Testis (tissue), 3 donors: ENCODE data around the gene NEUROD1. TPM values are rescaled to one million over a fixed set of nuclear protein-coding genes. Genes with fewer than 3 reads are reported as not detected.

Experiments
- DNase-seq: peaks from one replicate; pipeline ENCODE4 v3.0.0-alpha.2; 2019
- H3K27ac ChIP-seq, 2 donors: fragments of 200-600 bp; sonication (generic); one replicate each; pipeline ENCODE4 v1.5.1; 2019
- H3K27me3 ChIP-seq: fragments of 200-600 bp; sonication (generic); one replicate; pipeline ENCODE4 v1.5.1; 2019
- H3K36me3 ChIP-seq: fragments of 200-600 bp; sonication (generic); one replicate; pipeline ENCODE4 v1.5.1; 2017; ENCODE audit warnings: low read depth; ENCODE audit errors: missing control alignments
- H3K4me1 ChIP-seq: fragments of 200-600 bp; sonication (generic); one replicate; pipeline ENCODE4 v1.5.1; 2019
- H3K4me3 ChIP-seq, 2 donors: fragments of 200-600 bp; sonication (generic); one replicate each; pipeline ENCODE4 v1.5.1; 2017 to 2019
- H3K9me3 ChIP-seq: fragments of 200-600 bp; sonication (generic); one replicate; pipeline ENCODE4 v1.5.1; 2017
- CTCF ChIP-seq, 3 experiments: fragments of 450-650 bp in 2 of 3; fragments of 200-600 bp in 1 of 3; sonication (generic) in 1 of 3; IDR thresholded peaks; one replicate each; pipeline ENCODE4 v1.5.1; 2016 to 2019; ENCODE audit warnings: antibody characterized with exemption in 3 of 3, mild to moderate bottlenecking in 2 of 3, moderate library complexity in 1 of 3
- POLR2A ChIP-seq: fragments of 450-650 bp; IDR thresholded peaks from one replicate; pipeline ENCODE4 v1.6.1; 2017; ENCODE audit warnings: antibody characterized with exemption, mild to moderate bottlenecking, moderate library complexity
- WGBS, 2 donors: methylation state at CpG; one replicate each; pipeline ENCODE4 v1.1.5; 2018; 5-methylcytosine and 5-hydroxymethylcytosine counted together
- intact Hi-C: fragments of 100-400 bp; cut with DNase I; formaldehyde crosslinking; loops from one replicate; pipeline ENCODE4 v1.15.1; 2023; ENCODE audit warnings: low total_unique reads
- polyA plus RNA-seq: library from polyadenylated mRNA; stranded (reverse); fragments of 350-450 nt; fragmentation: Illumina TruSeq; extraction: RNeasy Lipid Tissue Mini Kit (QIAGEN cat#74804); gene quantifications from one replicate; pipeline ENCODE4 v1.2.3, GENCODE V29; 2014; ENCODE audit warnings: low read depth, low replicate concordance; ENCODE audit not compliant: insufficient read depth
- total RNA-seq, 2 donors: library from RNA; depleted of rRNA; stranded (reverse); fragments of >200 nt; gene quantifications; one replicate each; pipeline ENCODE4 v1.2.3, GENCODE V29; 2016

Gene NEUROD1
- total and polyA plus RNA-seq, 3 donors from 2014 or later = 0.19 to 0.62 (median 0.55) TPM

DNA sequence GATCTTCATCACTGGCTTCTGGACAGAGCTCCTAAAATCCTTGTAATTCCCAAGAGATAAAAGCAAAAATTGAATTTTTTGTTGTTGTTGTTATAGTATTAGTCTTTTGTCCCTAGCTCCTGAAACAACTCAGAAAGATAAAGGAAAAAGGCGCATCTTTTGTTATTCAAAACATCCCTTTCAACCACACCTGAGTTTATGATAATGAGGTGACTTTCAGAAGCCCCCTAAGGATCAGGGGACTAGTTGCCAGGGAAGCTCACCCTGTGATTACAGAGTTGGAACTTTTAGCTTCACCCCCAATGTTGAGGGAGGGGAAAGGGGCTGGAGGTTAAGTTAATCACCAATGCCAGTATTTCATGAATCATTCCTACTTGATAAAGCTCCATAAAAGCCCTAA lies 13.1 kb downstream of the NEUROD1 start:
- no peaks in the 10 kb centered on the region for H3K36me3 ChIP-seq
- H3K4me3 ChIP-seq = no peak overlapping the region
- intact Hi-C loops = no loop called here

DNA sequence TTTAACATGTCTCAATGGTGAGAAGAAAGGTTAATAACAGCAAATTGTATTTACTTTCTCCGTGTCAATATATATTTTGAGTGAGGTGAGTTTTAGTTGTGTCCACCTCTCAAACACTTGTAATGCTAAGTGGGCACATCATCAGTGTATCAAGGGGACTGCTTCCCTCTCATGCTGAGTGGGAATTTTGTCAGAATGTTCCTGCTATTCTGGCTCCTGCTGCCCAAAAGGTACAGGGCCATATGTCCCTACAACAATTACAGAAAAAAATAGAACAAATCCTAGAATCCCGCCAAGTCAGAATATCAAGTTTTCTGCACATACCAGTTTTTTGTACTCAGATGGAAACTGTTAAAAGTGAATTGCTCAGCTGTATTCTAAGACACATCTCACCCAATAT lies 18.0 kb downstream of the NEUROD1 start:
- no peak overlapping the region for H3K27ac ChIP-seq
- H3K9me3 ChIP-seq = no peaks in the 10 kb centered on the region
- no peak for DNase-seq
- H3K27me3 ChIP-seq = no peaks in the 10 kb centered on the region
- intact Hi-C loops = no loop called here
- H3K4me1 ChIP-seq = no peaks in the 10 kb centered on the region
- 92 to 97% methylated on average over 2 of the region's 2 CpGs for WGBS, 2 donors
- H3K36me3 ChIP-seq = no peaks in the 10 kb centered on the region
- TF ChIP-seq CTCF (IDR thresholded peaks at IDR 0.05) = no peak
- no peak for TF ChIP-seq POLR2A
- H3K4me3 ChIP-seq = no peak overlapping the region

More for the DNA sequence above, 13.1 kb downstream of the NEUROD1 start:
- H3K27ac ChIP-seq = no peak overlapping the region
- no peaks in the 10 kb centered on the region for H3K27me3 ChIP-seq
- H3K4me1 ChIP-seq = no peaks in the 10 kb centered on the region
- DNase-seq = no peak
- TF ChIP-seq CTCF (IDR thresholded peaks at IDR 0.05) = no peak
- no peak for TF ChIP-seq POLR2A
- WGBS, 2 donors = 74 to 78% methylated on average over 1 of the region's 1 CpG
- H3K9me3 ChIP-seq = no peaks in the 10 kb centered on the region

DNA sequence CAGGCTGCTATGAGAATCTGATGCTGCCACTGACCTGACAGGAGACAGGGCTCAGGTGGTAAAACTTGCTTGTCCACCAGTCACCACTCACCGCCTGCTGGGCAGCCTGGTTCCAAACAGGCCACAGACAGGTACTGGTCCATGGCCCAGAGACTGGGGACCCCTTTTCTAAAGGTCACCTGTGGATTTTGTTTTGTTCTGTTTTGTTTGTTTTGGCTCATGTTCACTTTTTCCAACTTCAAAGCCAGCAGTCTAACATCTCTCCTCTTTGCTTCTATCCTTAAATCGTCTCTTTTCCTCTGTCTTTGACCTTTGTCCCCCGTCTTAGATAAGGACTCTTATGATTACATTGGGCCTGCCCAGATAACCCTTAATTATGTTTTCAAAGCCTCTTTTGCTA lies 20.1 kb downstream of the NEUROD1 start:
- no peaks in the 10 kb centered on the region for H3K9me3 ChIP-seq
- intact Hi-C loops = no loop called here
- 58 to 66% methylated on average over 3 of the region's 3 CpGs for WGBS, 2 donors

DNA sequence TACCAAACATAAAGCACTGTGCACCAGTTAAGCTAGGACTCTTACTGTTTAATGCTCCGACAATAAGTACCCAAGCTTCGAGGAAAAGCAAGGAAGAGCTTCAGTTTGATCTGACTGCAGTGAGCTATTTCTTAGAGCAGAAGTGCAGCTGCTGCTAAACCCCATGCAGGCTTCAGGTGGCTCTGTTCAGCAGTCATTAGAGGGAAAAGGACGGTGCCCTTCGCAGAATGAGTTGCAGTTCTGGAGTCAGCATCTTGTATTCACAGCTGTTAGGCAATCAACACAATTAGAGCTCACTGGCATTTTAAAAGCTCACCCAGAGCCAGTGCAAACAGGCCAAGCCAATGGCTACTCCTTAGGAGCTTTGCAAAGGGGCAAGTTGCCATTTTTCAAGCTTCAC lies 21.9 kb downstream of the NEUROD1 start:
- WGBS, 2 donors = 49 to 61% methylated on average over 4 of the region's 4 CpGs
- no peaks in the 10 kb centered on the region for H3K36me3 ChIP-seq
- intact Hi-C loops = no loop called here

More for the DNA sequence above, 20.1 kb downstream of the NEUROD1 start:
- H3K27me3 ChIP-seq = no peaks in the 10 kb centered on the region
- H3K4me1 ChIP-seq = peaks cover 9% of the 10 kb centered on the region
- TF ChIP-seq CTCF (IDR thresholded peaks at IDR 0.05) (no peak), POLR2A (no peak)
- DNase-seq = no peak
- no peak overlapping the region for H3K27ac ChIP-seq
- H3K4me3 ChIP-seq = no peak overlapping the region
- no peaks in the 10 kb centered on the region for H3K36me3 ChIP-seq

More for the DNA sequence above, 21.9 kb downstream of the NEUROD1 start:
- peaks cover 9% of the 10 kb centered on the region for H3K4me1 ChIP-seq
- H3K4me3 ChIP-seq = no peak overlapping the region
- no peaks in the 10 kb centered on the region for H3K9me3 ChIP-seq
- DNase-seq = no peak
- H3K27me3 ChIP-seq = no peaks in the 10 kb centered on the region
- no peak for TF ChIP-seq CTCF (IDR thresholded peaks at IDR 0.05)
- TF ChIP-seq POLR2A = no peak
- no peak overlapping the region for H3K27ac ChIP-seq
